ENCODE measurements around the gene SLC22A16.

SLC22A16 gene

GRCh38 chr6:110456694-110457093 lies 19.7 kb downstream of the SLC22A16 start:
- H3K27me3 ChIP-seq (ENCODE audit: control insufficient read depth in 5 of 5, insufficient read depth in 4 of 5, low read length in 5 of 5), result no peaks in the 10 kb centered on the region
- H3K9ac ChIP-seq (ENCODE audit: low read length in 5 of 5), result no peak overlapping the region
- no peak overlapping the region for H3K27ac ChIP-seq (ENCODE audit: low read depth, low read length)
- peaks cover 0 to 10% (median 3%) of the 10 kb centered on the region in 5 donors for H3K9me3 ChIP-seq (ENCODE audit: control insufficient read depth in 5 of 5, low read length in 5 of 5)
- no peak overlapping the region for H3K4me3 ChIP-seq (ENCODE audit: low read depth in 1 of 5, low read length in 5 of 5)
- no peaks in the 10 kb centered on the region for H3K36me3 ChIP-seq (ENCODE audit: control insufficient read depth in 5 of 5, insufficient read depth in 5 of 5, low read length in 5 of 5)
- no peaks in the 10 kb centered on the region for H3K4me1 ChIP-seq (ENCODE audit: control insufficient read depth in 5 of 5, insufficient read depth in 5 of 5, low read length in 5 of 5)

- H3K9ac ChIP-seq (ENCODE audit: low read length in 5 of 5), result no peak overlapping the region
- no peaks in the 10 kb centered on the region for H3K36me3 ChIP-seq (ENCODE audit: control insufficient read depth in 5 of 5, insufficient read depth in 5 of 5, low read length in 5 of 5)
- H3K4me3 ChIP-seq (ENCODE audit: low read depth in 1 of 5, low read length in 5 of 5), result no peak overlapping the region
- no peaks in the 10 kb centered on the region for H3K4me1 ChIP-seq (ENCODE audit: control insufficient read depth in 5 of 5, insufficient read depth in 5 of 5, low read length in 5 of 5)
- no peak overlapping the region for H3K27ac ChIP-seq (ENCODE audit: low read depth, low read length)
- no peaks in the 10 kb centered on the region for H3K9me3 ChIP-seq (ENCODE audit: control insufficient read depth in 5 of 5, low read length in 5 of 5)
- H3K27me3 ChIP-seq (ENCODE audit: control insufficient read depth in 5 of 5, insufficient read depth in 4 of 5, low read length in 5 of 5), result no peaks in the 10 kb centered on the region
Observed at GRCh38 chr6:110449541-110449895, 26.9 kb downstream of the SLC22A16 start.

GRCh38 chr6:110448846-110449540 lies 27.4 kb downstream of the SLC22A16 start:
- no peak overlapping the region for H3K27ac ChIP-seq (ENCODE audit: low read depth, low read length)
- no peak overlapping the region for H3K4me3 ChIP-seq (ENCODE audit: low read depth in 1 of 5, low read length in 5 of 5)
- H3K4me1 ChIP-seq (ENCODE audit: control insufficient read depth in 5 of 5, insufficient read depth in 5 of 5, low read length in 5 of 5), result no peaks in the 10 kb centered on the region
- no peak overlapping the region for H3K9ac ChIP-seq (ENCODE audit: low read length in 5 of 5)
- no peaks in the 10 kb centered on the region for H3K27me3 ChIP-seq (ENCODE audit: control insufficient read depth in 5 of 5, insufficient read depth in 4 of 5, low read length in 5 of 5)
- no peaks in the 10 kb centered on the region for H3K36me3 ChIP-seq (ENCODE audit: control insufficient read depth in 5 of 5, insufficient read depth in 5 of 5, low read length in 5 of 5)
- H3K9me3 ChIP-seq (ENCODE audit: control insufficient read depth in 5 of 5, low read length in 5 of 5), result no peaks in the 10 kb centered on the region

- no peaks in the 10 kb centered on the region for H3K27me3 ChIP-seq (ENCODE audit: control insufficient read depth in 5 of 5, insufficient read depth in 4 of 5, low read length in 5 of 5)
- H3K9ac ChIP-seq (ENCODE audit: low read length in 5 of 5), result no peak overlapping the region
- no peaks in the 10 kb centered on the region for H3K36me3 ChIP-seq (ENCODE audit: control insufficient read depth in 5 of 5, insufficient read depth in 5 of 5, low read length in 5 of 5)
- H3K27ac ChIP-seq (ENCODE audit: low read depth, low read length), result no peak overlapping the region
- no peaks in the 10 kb centered on the region for H3K4me1 ChIP-seq (ENCODE audit: control insufficient read depth in 5 of 5, insufficient read depth in 5 of 5, low read length in 5 of 5)
- H3K9me3 ChIP-seq (ENCODE audit: control insufficient read depth in 5 of 5, low read length in 5 of 5), result no peaks in the 10 kb centered on the region
- no peak overlapping the region for H3K4me3 ChIP-seq (ENCODE audit: low read depth in 1 of 5, low read length in 5 of 5)
Observed at GRCh38 chr6:110447761-110448160, 28.7 kb downstream of the SLC22A16 start.

GRCh38 chr6:110446405-110446804 lies 30.0 kb downstream of the SLC22A16 start:
- no peaks in the 10 kb centered on the region for H3K9me3 ChIP-seq (ENCODE audit: control insufficient read depth in 5 of 5, low read length in 5 of 5)

GRCh38 chr6:110440026-110440425 lies 36.4 kb downstream of the SLC22A16 start:
- no peak overlapping the region for H3K4me3 ChIP-seq (ENCODE audit: low read depth in 1 of 5, low read length in 5 of 5)
- peaks cover 0 to 2% (median 0%) of the 10 kb centered on the region in 5 donors for H3K9me3 ChIP-seq (ENCODE audit: control insufficient read depth in 5 of 5, low read length in 5 of 5)
- no peak overlapping the region for H3K9ac ChIP-seq (ENCODE audit: low read length in 5 of 5)
- H3K36me3 ChIP-seq (ENCODE audit: control insufficient read depth in 5 of 5, insufficient read depth in 5 of 5, low read length in 5 of 5), result no peaks in the 10 kb centered on the region
- H3K27me3 ChIP-seq (ENCODE audit: control insufficient read depth in 5 of 5, insufficient read depth in 4 of 5, low read length in 5 of 5), result no peaks in the 10 kb centered on the region
- no peaks in the 10 kb centered on the region for H3K4me1 ChIP-seq (ENCODE audit: control insufficient read depth in 5 of 5, insufficient read depth in 5 of 5, low read length in 5 of 5)
- H3K27ac ChIP-seq (ENCODE audit: low read depth, low read length), result no peak overlapping the region

More at GRCh38 chr6:110446405-110446804, 30.0 kb downstream of the SLC22A16 start:
- Histone ChIP-seq H3K4me3 (ENCODE audit: low read depth in 1 of 5, low read length in 5 of 5) (no peak overlapping the region), H3K27ac (ENCODE audit: low read depth, low read length) (no peak overlapping the region), H3K9ac (ENCODE audit: low read length in 5 of 5) (no peak overlapping the region), H3K4me1 (ENCODE audit: control insufficient read depth in 5 of 5, insufficient read depth in 5 of 5, low read length in 5 of 5) (no peaks in the 10 kb centered on the region), H3K27me3 (ENCODE audit: control insufficient read depth in 5 of 5, insufficient read depth in 4 of 5, low read length in 5 of 5) (no peaks in the 10 kb centered on the region), H3K36me3 (ENCODE audit: control insufficient read depth in 5 of 5, insufficient read depth in 5 of 5, low read length in 5 of 5) (no peaks in the 10 kb centered on the region)

- H3K4me3 ChIP-seq (ENCODE audit: low read depth in 1 of 5, low read length in 5 of 5), result no peak overlapping the region
Observed at GRCh38 chr6:110439356-110439755, 37.1 kb downstream of the SLC22A16 start.

GRCh38 chr6:110434961-110435602 lies 41.3 kb downstream of the SLC22A16 start:
- no peaks in the 10 kb centered on the region for H3K4me1 ChIP-seq (ENCODE audit: control insufficient read depth in 5 of 5, insufficient read depth in 5 of 5, low read length in 5 of 5)

More at GRCh38 chr6:110439356-110439755, 37.1 kb downstream of the SLC22A16 start:
- Histone ChIP-seq H3K27ac (ENCODE audit: low read depth, low read length) (no peak overlapping the region), H3K27me3 (ENCODE audit: control insufficient read depth in 5 of 5, insufficient read depth in 4 of 5, low read length in 5 of 5) (no peaks in the 10 kb centered on the region), H3K9me3 (ENCODE audit: control insufficient read depth in 5 of 5, low read length in 5 of 5) (peaks cover 0 to 3% (median 0%) of the 10 kb centered on the region in 5 donors), H3K4me1 (ENCODE audit: control insufficient read depth in 5 of 5, insufficient read depth in 5 of 5, low read length in 5 of 5) (no peaks in the 10 kb centered on the region), H3K9ac (ENCODE audit: low read length in 5 of 5) (no peak overlapping the region), H3K36me3 (ENCODE audit: control insufficient read depth in 5 of 5, insufficient read depth in 5 of 5, low read length in 5 of 5) (no peaks in the 10 kb centered on the region)

GRCh38 chr6:110432285-110432900 lies 44.0 kb downstream of the SLC22A16 start:
- H3K4me1 ChIP-seq (ENCODE audit: control insufficient read depth in 5 of 5, insufficient read depth in 5 of 5, low read length in 5 of 5), result no peaks in the 10 kb centered on the region
- peaks cover 0 to 6% (median 3%) of the 10 kb centered on the region in 5 donors for H3K27me3 ChIP-seq (ENCODE audit: control insufficient read depth in 5 of 5, insufficient read depth in 4 of 5, low read length in 5 of 5)
- H3K36me3 ChIP-seq (ENCODE audit: control insufficient read depth in 5 of 5, insufficient read depth in 5 of 5, low read length in 5 of 5), result no peaks in the 10 kb centered on the region
- no peak overlapping the region for H3K4me3 ChIP-seq (ENCODE audit: low read depth in 1 of 5, low read length in 5 of 5)
- peaks cover 0 to 3% (median 0%) of the 10 kb centered on the region in 5 donors for H3K9me3 ChIP-seq (ENCODE audit: control insufficient read depth in 5 of 5, low read length in 5 of 5)
- H3K9ac ChIP-seq (ENCODE audit: low read length in 5 of 5), result no peak overlapping the region
- no peak overlapping the region for H3K27ac ChIP-seq (ENCODE audit: low read depth, low read length)

More at GRCh38 chr6:110434961-110435602, 41.3 kb downstream of the SLC22A16 start:
- Histone ChIP-seq H3K9me3 (ENCODE audit: control insufficient read depth in 5 of 5, low read length in 5 of 5) (peaks cover 0 to 3% (median 0%) of the 10 kb centered on the region in 5 donors), H3K27ac (ENCODE audit: low read depth, low read length) (no peak overlapping the region), H3K9ac (ENCODE audit: low read length in 5 of 5) (no peak overlapping the region), H3K36me3 (ENCODE audit: control insufficient read depth in 5 of 5, insufficient read depth in 5 of 5, low read length in 5 of 5) (no peaks in the 10 kb centered on the region), H3K4me3 (ENCODE audit: low read depth in 1 of 5, low read length in 5 of 5) (no peak overlapping the region), H3K27me3 (ENCODE audit: control insufficient read depth in 5 of 5, insufficient read depth in 4 of 5, low read length in 5 of 5) (peaks cover 0 to 6% (median under 1%) of the 10 kb centered on the region in 5 donors)

GRCh38 chr6:110430741-110431140 lies 45.7 kb downstream of the SLC22A16 start:
- no peak overlapping the region for H3K9ac ChIP-seq (ENCODE audit: low read length in 5 of 5)
- peaks cover 0 to 3% (median 0%) of the 10 kb centered on the region in 5 donors for H3K9me3 ChIP-seq (ENCODE audit: control insufficient read depth in 5 of 5, low read length in 5 of 5)

More at GRCh38 chr6:110430741-110431140, 45.7 kb downstream of the SLC22A16 start:
- no peaks in the 10 kb centered on the region for H3K4me1 ChIP-seq (ENCODE audit: control insufficient read depth in 5 of 5, insufficient read depth in 5 of 5, low read length in 5 of 5)
- H3K27ac ChIP-seq (ENCODE audit: low read depth, low read length), result no peak overlapping the region
- H3K27me3 ChIP-seq (ENCODE audit: control insufficient read depth in 5 of 5, insufficient read depth in 4 of 5, low read length in 5 of 5), result peaks cover 0 to 6% (median 3%) of the 10 kb centered on the region in 5 donors
- H3K36me3 ChIP-seq (ENCODE audit: control insufficient read depth in 5 of 5, insufficient read depth in 5 of 5, low read length in 5 of 5), result no peaks in the 10 kb centered on the region
- no peak overlapping the region for H3K4me3 ChIP-seq (ENCODE audit: low read depth in 1 of 5, low read length in 5 of 5)
